HUES48 (cell line): ENCODE data around the gene SLC6A4.

Source experiments
- H3K27ac ChIP-seq: one replicate; pipeline ENCODE4 v1.7.0; 2013; ENCODE audit warnings: low read depth, low read length, inconsistent platforms
- H3K27me3 ChIP-seq: 2 replicates; pipeline ENCODE4 v1.6.1; 2013; ENCODE audit warnings: mild to moderate bottlenecking, low read length; ENCODE audit not compliant: control insufficient read depth, insufficient read depth
- H3K36me3 ChIP-seq: 2 replicates; pipeline ENCODE4 v1.6.1; 2013; ENCODE audit warnings: low read length; ENCODE audit not compliant: control insufficient read depth, insufficient read depth
- H3K4me1 ChIP-seq: 2 replicates; pipeline ENCODE4 v1.6.1; 2013; ENCODE audit warnings: mild to moderate bottlenecking, low read length; ENCODE audit not compliant: control insufficient read depth, insufficient read depth
- H3K4me3 ChIP-seq: 2 replicates; pipeline ENCODE4 v1.5.1; 2013; ENCODE audit warnings: mild to moderate bottlenecking, low read depth, low read length
- H3K9ac ChIP-seq: 2 replicates; pipeline ENCODE4 v1.6.1; 2013; ENCODE audit warnings: mild to moderate bottlenecking, low read depth, low read length, moderate library complexity
- H3K9me3 ChIP-seq: 2 replicates; pipeline ENCODE4 v1.6.1; 2013; ENCODE audit warnings: low read length; ENCODE audit not compliant: control insufficient read depth, insufficient read depth

SLC6A4 gene

DNA sequence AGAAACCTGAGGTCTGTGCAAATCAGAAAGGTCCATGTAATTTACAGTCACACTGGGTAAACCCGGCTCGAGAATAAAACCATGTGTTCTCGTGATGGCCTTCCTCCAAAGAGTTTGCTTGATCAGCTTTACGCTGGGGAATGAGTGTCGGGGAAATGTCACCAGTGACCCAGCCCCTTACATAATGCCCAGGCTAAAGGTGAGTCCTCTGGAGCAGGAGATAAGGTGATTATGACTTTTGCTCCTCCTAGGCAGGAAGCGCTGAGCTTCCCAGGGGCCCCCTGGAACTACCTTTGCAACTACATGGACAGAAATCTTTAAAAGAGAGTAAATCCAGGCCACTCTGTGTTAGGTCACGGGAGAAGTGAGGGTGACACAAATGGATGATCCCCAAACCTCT is 15.7 kb downstream of the SLC6A4 start:
- Histone ChIP-seq H3K4me1 (no peaks in the 10 kb centered on the region), H3K4me3 (no peak overlapping the region), H3K27me3 (no peaks in the 10 kb centered on the region), H3K9me3 (no peaks in the 10 kb centered on the region), H3K36me3 (no peaks in the 10 kb centered on the region), H3K9ac (no peak overlapping the region), H3K27ac (no peak overlapping the region)

DNA sequence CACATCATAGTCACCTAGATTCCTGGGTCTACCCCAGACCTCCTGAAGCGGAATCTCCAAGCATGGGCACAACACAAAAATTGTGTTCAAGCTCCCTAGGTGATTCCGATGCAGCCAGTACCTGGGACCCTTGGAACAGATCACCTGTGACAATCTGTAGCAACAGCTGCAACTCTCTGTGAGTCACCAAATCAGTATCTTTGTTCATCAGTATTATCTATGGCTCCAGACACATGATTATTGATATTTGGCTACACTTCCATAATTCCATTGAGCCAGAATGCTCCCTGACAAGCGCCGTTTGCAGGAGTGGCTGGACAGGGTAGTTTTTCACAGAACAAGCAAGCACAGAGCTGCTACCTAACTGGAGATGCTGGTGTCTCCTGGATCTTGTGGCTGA is 16.2 kb downstream of the SLC6A4 start:
- Histone ChIP-seq H3K36me3 (no peaks in the 10 kb centered on the region), H3K27ac (no peak overlapping the region), H3K4me1 (no peaks in the 10 kb centered on the region), H3K9ac (no peak overlapping the region), H3K27me3 (no peaks in the 10 kb centered on the region), H3K4me3 (no peak overlapping the region), H3K9me3 (no peaks in the 10 kb centered on the region)

DNA sequence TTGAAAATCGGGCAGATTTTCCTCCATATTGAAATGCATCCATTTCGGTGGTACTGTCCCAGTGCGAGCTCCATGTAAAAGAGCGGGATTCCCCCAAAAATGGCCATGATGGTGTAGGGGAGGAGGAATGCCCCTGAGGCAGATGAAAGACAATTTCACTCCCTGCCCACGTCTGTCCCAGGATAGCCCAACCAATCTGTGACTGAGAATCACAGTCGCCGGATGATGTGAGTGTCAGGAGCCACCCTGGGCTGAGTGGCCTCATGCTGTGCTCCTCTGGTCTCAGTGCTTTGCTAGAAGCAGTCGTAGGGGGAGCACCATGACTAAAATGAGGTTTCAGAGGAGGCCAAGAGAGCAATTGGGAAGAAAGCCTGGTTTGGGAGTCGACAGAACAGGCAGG is 16.7 kb downstream of the SLC6A4 start:
- Histone ChIP-seq H3K27ac (no peak overlapping the region), H3K9ac (no peak overlapping the region), H3K9me3 (no peaks in the 10 kb centered on the region), H3K4me1 (no peaks in the 10 kb centered on the region), H3K36me3 (no peaks in the 10 kb centered on the region), H3K27me3 (no peaks in the 10 kb centered on the region), H3K4me3 (no peak overlapping the region)

- Histone ChIP-seq H3K9me3 (no peaks in the 10 kb centered on the region), H3K27me3 (no peaks in the 10 kb centered on the region)
Measured at GRCh38 chr17:30217746-30218245, 17.7 kb downstream of the SLC6A4 start.

GRCh38 chr17:30217054-30217453 is 18.4 kb downstream of the SLC6A4 start:
- Histone ChIP-seq H3K27ac (no peak overlapping the region), H3K4me3 (no peak overlapping the region), H3K36me3 (no peaks in the 10 kb centered on the region), H3K4me1 (no peaks in the 10 kb centered on the region), H3K9me3 (no peaks in the 10 kb centered on the region), H3K9ac (no peak overlapping the region), H3K27me3 (no peaks in the 10 kb centered on the region)

More at GRCh38 chr17:30217746-30218245, 17.7 kb downstream of the SLC6A4 start:
- H3K36me3 ChIP-seq, result no peaks in the 10 kb centered on the region
- H3K4me1 ChIP-seq, result no peaks in the 10 kb centered on the region
- no peak overlapping the region for H3K4me3 ChIP-seq
- no peak overlapping the region for H3K27ac ChIP-seq
- no peak overlapping the region for H3K9ac ChIP-seq

DNA sequence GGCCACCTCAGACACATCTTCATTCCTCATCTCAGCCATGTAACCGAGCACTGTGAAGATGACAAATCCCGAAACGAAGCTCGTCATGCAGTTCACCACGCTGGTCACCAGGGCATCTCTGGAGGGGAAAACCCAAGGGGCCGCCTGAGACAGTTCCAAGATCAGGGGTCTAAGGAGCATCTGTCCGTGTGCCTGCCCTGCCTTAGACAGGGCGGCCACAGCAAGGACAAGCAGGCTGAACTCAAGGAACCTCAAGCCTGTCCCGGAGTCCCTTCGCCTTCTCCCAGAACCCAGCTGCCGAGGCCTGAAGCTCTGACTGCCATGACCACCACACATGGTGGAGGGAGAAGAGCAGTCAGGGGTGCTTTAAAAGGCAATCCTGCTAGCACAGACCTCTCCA is 22.7 kb downstream of the SLC6A4 start:
- H3K9ac ChIP-seq, result no peak overlapping the region
- H3K4me3 ChIP-seq, result no peak overlapping the region
- no peaks in the 10 kb centered on the region for H3K4me1 ChIP-seq
- H3K27me3 ChIP-seq, result no peaks in the 10 kb centered on the region
- H3K36me3 ChIP-seq, result no peaks in the 10 kb centered on the region
- H3K27ac ChIP-seq, result no peak overlapping the region
- H3K9me3 ChIP-seq, result no peaks in the 10 kb centered on the region

GRCh38 chr17:30211371-30211770 is 24.1 kb downstream of the SLC6A4 start:
- Histone ChIP-seq H3K4me1 (no peaks in the 10 kb centered on the region), H3K27ac (no peak overlapping the region), H3K4me3 (no peak overlapping the region), H3K27me3 (no peaks in the 10 kb centered on the region), H3K36me3 (no peaks in the 10 kb centered on the region), H3K9ac (no peak overlapping the region), H3K9me3 (no peaks in the 10 kb centered on the region)

DNA sequence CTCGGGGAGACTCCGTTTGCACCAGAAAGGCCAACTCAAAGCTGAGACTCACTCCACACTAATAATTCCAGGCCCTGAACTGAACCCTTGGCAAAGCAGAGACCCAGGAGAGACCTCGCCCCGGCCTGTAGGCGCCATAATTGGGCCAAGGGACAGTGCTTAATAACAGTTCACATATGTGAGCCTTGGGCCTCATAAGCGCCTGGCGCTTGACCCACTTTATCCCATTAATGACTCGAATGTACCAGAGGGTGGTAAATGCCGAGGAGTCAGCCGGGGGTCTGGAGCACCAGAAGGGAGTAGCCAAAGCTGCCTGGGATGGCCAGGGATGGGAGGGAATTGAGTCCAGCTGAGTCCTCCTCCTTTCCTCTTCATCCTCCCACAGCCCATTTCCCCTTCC is 24.6 kb downstream of the SLC6A4 start:
- no peak overlapping the region for H3K27ac ChIP-seq
- no peak overlapping the region for H3K4me3 ChIP-seq
- no peaks in the 10 kb centered on the region for H3K36me3 ChIP-seq
- no peak overlapping the region for H3K9ac ChIP-seq
- H3K9me3 ChIP-seq, result no peaks in the 10 kb centered on the region
- H3K4me1 ChIP-seq, result no peaks in the 10 kb centered on the region
- H3K27me3 ChIP-seq, result no peaks in the 10 kb centered on the region

DNA sequence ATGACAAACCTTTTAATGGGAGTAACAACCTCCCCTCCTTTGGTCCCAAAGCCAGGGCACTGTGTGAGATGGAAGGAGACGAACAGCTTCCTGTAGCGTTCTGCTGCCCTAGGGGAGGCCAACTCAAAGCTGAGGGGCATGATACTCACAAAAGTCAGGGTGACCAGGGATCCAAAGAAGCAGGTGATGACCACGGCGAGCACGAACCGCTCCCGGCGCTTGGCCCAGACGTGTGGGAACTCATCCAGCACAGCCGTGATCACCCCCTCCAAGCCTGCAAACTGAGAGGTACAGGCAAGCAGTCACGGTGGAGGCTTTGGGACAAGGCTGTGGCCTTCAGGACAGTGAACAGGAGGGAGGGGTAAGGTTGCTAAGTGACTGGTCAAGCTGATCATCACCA is 25.1 kb downstream of the SLC6A4 start:
- H3K36me3 ChIP-seq, result no peaks in the 10 kb centered on the region
- H3K27ac ChIP-seq, result no peak overlapping the region
- no peaks in the 10 kb centered on the region for H3K27me3 ChIP-seq
- no peak overlapping the region for H3K9ac ChIP-seq
- no peaks in the 10 kb centered on the region for H3K9me3 ChIP-seq
- no peak overlapping the region for H3K4me3 ChIP-seq
- no peaks in the 10 kb centered on the region for H3K4me1 ChIP-seq

- no peaks in the 10 kb centered on the region for H3K9me3 ChIP-seq
Measured at GRCh38 chr17:30209930-30210329, 25.6 kb downstream of the SLC6A4 start.

DNA sequence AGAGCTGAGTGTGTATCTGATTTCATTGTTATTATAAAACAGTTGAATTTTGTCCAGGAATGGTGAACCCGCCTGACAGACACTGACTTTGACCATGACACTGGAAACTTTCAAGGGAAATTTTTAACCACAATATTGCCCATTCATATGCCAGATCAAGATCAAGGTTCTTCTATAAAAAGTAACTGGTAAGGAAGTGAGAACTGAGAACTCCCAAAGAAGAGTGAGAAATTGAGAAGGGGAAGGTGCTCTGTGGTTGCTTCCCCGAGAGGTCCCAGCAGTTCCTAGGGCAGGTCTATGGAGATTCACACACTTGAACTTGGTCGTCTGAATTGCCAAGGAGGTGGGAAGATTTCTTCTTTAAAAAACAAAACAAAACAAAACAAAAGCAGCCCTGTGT is 27.3 kb downstream of the SLC6A4 start:
- no peak overlapping the region for H3K4me3 ChIP-seq
- no peaks in the 10 kb centered on the region for H3K27me3 ChIP-seq
- no peak overlapping the region for H3K27ac ChIP-seq
- H3K9me3 ChIP-seq, result no peaks in the 10 kb centered on the region
- no peaks in the 10 kb centered on the region for H3K36me3 ChIP-seq
- no peak overlapping the region for H3K9ac ChIP-seq
- H3K4me1 ChIP-seq, result 0 out of 2 replicates have a peak, but pooled peaks cover 4% of the 10 kb centered on the region

More at GRCh38 chr17:30209930-30210329, 25.6 kb downstream of the SLC6A4 start:
- H3K36me3 ChIP-seq, result no peaks in the 10 kb centered on the region
- no peak overlapping the region for H3K9ac ChIP-seq
- no peaks in the 10 kb centered on the region for H3K27me3 ChIP-seq
- no peak overlapping the region for H3K27ac ChIP-seq
- H3K4me3 ChIP-seq, result no peak overlapping the region
- no peaks in the 10 kb centered on the region for H3K4me1 ChIP-seq

DNA sequence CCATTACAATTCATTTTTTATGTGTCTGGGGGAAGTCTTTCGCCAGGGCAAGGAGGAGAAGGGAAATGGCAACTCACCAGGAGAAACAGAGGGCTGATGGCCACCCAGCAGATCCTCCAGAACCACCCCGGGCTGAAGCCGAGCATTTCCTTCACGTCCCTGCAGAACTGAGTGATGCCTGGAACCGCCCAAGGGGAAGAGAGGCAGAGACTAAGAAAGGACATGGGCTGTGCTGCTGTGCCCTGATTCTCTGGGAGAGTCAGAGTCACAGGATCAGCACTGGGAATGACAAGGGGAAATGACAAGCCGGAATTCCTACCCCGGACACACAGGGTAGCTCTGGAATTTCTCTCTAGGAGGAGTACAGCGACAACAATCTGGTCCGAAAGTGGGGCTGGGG is 27.8 kb downstream of the SLC6A4 start:
- H3K4me1 ChIP-seq, result 0 out of 2 replicates have a peak, but pooled peaks cover 4% of the 10 kb centered on the region
- no peak overlapping the region for H3K4me3 ChIP-seq
- H3K27ac ChIP-seq, result no peak overlapping the region
- H3K36me3 ChIP-seq, result no peaks in the 10 kb centered on the region
- H3K9ac ChIP-seq, result no peak overlapping the region
- no peaks in the 10 kb centered on the region for H3K9me3 ChIP-seq
- H3K27me3 ChIP-seq, result no peaks in the 10 kb centered on the region
